Left ventricle myocardium inferior (tissue), 1 donor: Measurements from ENCODE around the gene MAGEA11. TPM values are rescaled to one million over a fixed set of nuclear protein-coding genes. Genes with fewer than 3 reads are reported as not detected.
"Not testable (repeated sequence)": the region's sequence is repeated elsewhere in the genome, so short reads cannot be mapped to it uniquely, and the experiment has no call there.

Experiments used
- DNase-seq: peaks from one replicate; pipeline ENCODE4 v3.0.0-alpha.2; 2020
- H3K27ac ChIP-seq: fragments of 200-600 bp; replicated peaks from 2 replicates; pipeline ENCODE4 v1.8.0; 2021
- H3K27me3 ChIP-seq: fragments of 200-600 bp; 2 replicates; pipeline ENCODE4 v1.8.0; 2021; ENCODE audit warnings: low read depth
- H3K36me3 ChIP-seq: fragments of 200-600 bp; 2 replicates; pipeline ENCODE4 v1.8.0; 2021
- H3K4me1 ChIP-seq: fragments of 200-600 bp; 2 replicates; pipeline ENCODE4 v1.8.0; 2021
- H3K4me3 ChIP-seq: fragments of 200-600 bp; 2 replicates; pipeline ENCODE4 v1.8.0; 2021; ENCODE audit warnings: mild to moderate bottlenecking, moderate library complexity
- H3K9me3 ChIP-seq: fragments of 200-600 bp; replicated peaks from 2 replicates; pipeline ENCODE4 v1.8.0; 2021
- intact Hi-C: fragments of 100-400 bp; cut with micrococcal nuclease; formaldehyde crosslinking; loops from one replicate; pipeline ENCODE4 v1.11.0; 2022
- total RNA-seq: library from RNA; stranded (reverse); fragmentation: NEBNext Ultra II Directional; extraction: Animal tissue kit (Norgen Biotek cat#: 25700); gene quantifications from one replicate; pipeline ENCODE4 v1.2.1, GENCODE V29; 2021
- TF ChIP-seq, protein P1 (sequence below): fragments of 200-600 bp; IDR thresholded peaks from 2 replicates; pipeline ENCODE4 v1.8.0; 2021; ENCODE audit warnings: antibody characterized with exemption, mild to moderate bottlenecking, borderline replicate concordance
- donor health status: DM: no; HTN: yes; CAD: no; lungs with severe emphysema.

Gene MAGEA11
- total RNA-seq, 1 donor from 2014 or later = not detected

DNA sequence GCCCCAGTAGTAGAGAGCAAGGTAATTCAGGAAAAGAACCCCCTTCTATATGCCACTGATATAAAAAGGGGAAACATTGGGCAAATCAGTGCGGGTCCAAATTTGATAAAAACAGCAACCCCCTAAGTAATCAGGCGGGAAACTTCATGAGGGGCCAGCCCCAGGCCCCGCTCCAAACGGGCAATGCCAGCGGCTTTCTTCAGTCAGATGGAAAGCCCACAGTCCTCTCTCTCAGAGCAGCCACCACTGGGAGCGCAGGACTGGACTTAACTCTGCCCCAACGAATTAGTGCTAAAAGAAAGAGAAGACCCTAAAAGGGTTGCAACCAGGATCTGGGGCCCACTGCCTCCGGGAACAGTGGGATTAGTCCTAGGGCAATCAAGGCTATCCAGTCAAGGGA, 9.9 kb downstream of the MAGEA11 start:
- no peaks in the 10 kb centered on the region for H3K9me3 ChIP-seq
- intact Hi-C loops = no loop called here
- no peaks in the 10 kb centered on the region for H3K27me3 ChIP-seq
- H3K27ac ChIP-seq = no peak overlapping the region
- H3K4me1 ChIP-seq = no peaks in the 10 kb centered on the region
- TF ChIP-seq, protein P1, sequence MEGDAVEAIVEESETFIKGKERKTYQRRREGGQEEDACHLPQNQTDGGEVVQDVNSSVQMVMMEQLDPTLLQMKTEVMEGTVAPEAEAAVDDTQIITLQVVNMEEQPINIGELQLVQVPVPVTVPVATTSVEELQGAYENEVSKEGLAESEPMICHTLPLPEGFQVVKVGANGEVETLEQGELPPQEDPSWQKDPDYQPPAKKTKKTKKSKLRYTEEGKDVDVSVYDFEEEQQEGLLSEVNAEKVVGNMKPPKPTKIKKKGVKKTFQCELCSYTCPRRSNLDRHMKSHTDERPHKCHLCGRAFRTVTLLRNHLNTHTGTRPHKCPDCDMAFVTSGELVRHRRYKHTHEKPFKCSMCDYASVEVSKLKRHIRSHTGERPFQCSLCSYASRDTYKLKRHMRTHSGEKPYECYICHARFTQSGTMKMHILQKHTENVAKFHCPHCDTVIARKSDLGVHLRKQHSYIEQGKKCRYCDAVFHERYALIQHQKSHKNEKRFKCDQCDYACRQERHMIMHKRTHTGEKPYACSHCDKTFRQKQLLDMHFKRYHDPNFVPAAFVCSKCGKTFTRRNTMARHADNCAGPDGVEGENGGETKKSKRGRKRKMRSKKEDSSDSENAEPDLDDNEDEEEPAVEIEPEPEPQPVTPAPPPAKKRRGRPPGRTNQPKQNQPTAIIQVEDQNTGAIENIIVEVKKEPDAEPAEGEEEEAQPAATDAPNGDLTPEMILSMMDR = no peak
- DNase-seq = no peak
- H3K4me3 ChIP-seq = no peak overlapping the region
- no peaks in the 10 kb centered on the region for H3K36me3 ChIP-seq

DNA sequence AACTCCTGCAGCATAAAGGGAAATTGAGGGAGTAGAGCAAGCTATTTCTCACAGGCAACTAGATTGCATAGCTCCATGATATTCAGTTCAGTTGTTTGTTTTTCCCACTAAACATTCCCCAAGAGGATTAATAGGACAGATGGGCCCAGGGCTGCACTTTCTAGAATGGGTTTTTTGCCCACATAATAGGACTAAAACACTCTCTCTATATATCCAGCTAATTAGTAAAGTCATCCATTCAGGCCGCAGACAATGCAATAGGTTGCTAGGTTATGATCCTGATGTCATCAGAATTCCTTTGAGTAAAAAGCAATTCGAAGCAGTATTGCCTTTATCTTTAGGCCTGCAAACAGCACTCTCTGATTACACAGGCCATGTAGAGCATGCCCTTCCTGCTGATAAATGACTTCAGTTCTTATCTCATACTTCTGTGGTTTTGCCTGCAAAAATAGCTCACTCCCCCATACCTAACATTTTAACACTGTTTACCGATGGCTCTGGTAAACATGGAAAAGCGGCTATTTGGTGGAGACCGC, 11.8 kb downstream of the MAGEA11 start:
- intact Hi-C loops, H3K36me3 ChIP-seq, H3K4me1 ChIP-seq, H3K9me3 ChIP-seq, H3K27me3 ChIP-seq, H3K27ac ChIP-seq, DNase-seq, H3K4me3 ChIP-seq: not testable (repeated sequence)

DNA sequence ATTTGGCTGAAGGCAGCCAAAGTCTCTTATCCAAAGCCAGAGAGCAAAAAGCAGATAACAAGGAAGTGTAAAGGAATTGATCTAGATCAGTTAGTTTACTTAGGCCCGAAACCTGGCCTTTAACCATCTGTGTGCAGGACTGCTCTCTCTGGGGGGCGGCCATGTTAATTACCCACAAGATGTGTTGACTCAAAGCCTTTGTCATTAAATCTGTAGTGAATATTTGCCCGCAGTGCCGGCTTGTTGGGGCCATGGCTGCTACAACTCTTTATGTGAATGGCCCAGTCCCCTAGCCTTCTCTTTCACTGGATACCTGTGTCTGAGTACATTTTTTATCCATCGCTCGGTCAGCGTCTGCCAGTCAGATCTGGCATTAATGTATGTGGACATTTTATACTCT, 15.4 kb downstream of the MAGEA11 start:
- H3K36me3 ChIP-seq = not testable (repeated sequence)

DNA sequence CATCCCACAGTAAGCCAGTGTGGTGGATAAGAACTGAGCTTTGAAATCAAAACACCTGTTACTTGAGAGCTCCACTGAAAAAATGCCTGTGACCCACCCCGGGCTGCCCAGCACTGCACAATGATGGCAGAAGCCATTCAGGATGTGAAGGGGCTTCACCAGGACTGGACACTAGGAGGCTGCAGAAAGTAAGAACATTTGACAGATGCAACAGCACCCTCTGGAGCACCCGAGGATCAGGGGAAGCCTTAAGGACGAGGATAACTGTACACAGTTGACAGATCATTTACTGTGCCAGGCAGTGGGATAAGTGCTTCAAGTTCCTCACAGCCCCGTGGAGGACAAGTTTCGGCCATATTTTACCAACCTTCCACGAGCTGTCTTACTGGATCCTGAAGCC, 30.4 kb downstream of the MAGEA11 start:
- H3K4me1 ChIP-seq, H3K4me3 ChIP-seq, H3K27ac ChIP-seq, H3K27me3 ChIP-seq, intact Hi-C loops, H3K9me3 ChIP-seq, DNase-seq, H3K36me3 ChIP-seq: not testable (repeated sequence)

More for the DNA sequence above, 15.4 kb downstream of the MAGEA11 start:
- DNase-seq, H3K4me3 ChIP-seq, H3K9me3 ChIP-seq, H3K27ac ChIP-seq, H3K4me1 ChIP-seq, intact Hi-C loops, H3K27me3 ChIP-seq: not testable (repeated sequence)

DNA sequence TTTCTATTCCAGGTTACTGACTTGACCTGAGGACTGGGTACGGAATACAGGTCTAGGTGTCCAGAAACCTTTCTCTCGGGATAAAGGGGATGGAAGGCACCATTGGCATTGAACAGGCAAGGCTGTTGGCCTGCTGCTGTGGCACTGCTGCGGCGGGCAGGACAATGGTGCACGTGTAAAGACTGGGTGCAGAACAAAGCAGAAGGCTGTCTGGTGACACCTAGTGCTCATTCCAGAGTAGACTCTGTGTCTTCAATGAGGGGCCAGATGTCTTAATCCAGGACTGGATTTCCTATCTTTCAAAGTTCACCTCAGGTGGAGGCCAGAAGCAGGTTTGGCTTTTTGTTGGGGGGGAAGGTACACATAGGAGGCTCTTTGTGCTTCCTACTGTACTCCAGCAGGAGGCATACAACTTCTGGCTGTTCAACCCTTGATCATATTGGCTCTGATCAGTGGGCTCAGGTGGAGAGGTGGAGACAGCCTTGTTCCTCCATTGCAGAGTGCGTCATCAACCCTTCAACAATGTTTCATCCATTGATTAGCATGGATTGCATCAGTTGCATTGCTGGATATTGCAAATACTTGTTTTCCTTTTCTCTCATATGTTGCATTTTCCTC, 34.6 kb downstream of the MAGEA11 start:
- H3K4me1 ChIP-seq, H3K27ac ChIP-seq, DNase-seq, H3K9me3 ChIP-seq, intact Hi-C loops, H3K27me3 ChIP-seq, H3K4me3 ChIP-seq, H3K36me3 ChIP-seq: not testable (repeated sequence)

DNA sequence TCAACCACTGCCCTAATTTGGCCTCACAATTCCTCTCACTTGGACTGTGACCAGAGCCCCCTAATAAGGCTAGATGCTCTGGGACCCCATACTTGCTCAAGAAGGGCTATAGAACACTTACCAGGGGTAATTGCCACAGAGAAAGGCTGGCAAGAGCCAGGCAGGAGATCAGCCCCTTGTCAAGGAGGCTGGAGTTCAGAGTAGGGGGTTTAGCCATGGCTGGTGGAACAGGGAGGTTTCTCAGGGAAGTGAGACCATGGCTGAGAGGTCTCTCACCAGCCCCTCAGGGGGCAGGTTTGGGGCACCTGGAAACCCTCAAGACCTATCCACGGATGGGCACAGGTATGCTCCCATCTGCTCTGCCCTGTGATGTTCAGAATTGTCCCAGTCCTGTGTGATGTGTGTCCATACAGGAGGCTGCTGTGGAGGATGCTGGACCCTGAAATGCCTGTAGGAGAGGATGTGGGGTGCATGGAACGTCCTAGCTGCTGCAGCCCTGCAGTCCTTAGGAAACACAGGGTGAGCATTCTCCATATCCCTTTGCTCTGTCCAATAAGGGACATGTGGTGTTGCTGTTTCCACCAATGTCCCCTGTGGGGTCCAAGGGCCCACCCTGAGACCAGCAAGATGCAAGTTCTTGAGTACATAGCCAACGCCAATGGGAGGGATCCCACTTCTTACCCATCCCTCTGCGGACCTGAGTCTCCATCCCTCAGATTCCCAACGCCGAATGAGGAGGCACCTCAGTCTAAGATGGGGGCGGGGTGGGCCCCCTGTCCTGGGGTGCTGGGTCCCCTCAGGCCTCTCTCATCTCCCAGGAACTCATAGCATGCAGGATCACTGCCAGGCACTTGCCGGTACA, 45.6 kb downstream of the MAGEA11 start:
- no peak overlapping the region for H3K27ac ChIP-seq
- no peaks in the 10 kb centered on the region for H3K27me3 ChIP-seq
- H3K4me3 ChIP-seq = no peak overlapping the region
- H3K36me3 ChIP-seq = no peaks in the 10 kb centered on the region
- H3K4me1 ChIP-seq = no peaks in the 10 kb centered on the region
- no peak for DNase-seq
- no peaks in the 10 kb centered on the region for H3K9me3 ChIP-seq
- intact Hi-C loops = no loop called here
- TF ChIP-seq, protein P1 = no peak

DNA sequence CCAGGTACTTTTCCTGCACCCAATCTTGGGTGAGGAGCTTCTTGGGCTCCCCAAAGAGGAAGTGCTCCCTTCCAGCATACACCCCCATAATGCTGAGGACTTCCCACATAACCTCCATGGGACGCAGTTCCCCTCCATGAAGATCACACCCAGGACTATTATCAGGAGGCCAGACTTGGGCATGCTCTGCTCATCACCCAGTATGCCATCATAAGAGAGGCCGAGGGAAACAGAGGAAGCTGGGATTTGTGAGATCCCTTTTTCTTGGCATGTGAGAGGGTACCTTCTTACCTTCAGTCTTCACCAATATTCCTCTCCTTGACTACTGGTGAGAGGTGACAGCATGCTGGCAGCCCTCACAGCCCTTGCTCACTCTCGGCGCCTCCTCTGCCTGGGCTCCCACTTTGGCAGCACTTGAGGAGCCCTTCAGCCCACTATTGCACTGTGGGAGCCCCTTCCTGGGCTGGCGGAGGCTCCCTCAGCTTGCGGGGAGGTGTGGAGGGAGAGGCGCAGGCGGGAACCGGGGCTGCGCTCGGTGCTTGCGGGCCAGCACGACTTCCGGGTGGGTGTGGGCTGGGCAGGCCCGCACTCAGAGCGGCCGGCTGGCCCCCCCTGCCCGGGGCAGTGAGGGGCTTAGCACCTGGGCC, 46.3 kb downstream of the MAGEA11 start:
- TF ChIP-seq, protein P1 = no peak
- Histone ChIP-seq H3K4me1 (no peaks in the 10 kb centered on the region), H3K9me3 (no peaks in the 10 kb centered on the region), H3K27ac (no peak overlapping the region), H3K36me3 (no peaks in the 10 kb centered on the region), H3K4me3 (no peak overlapping the region), H3K27me3 (no peaks in the 10 kb centered on the region)
- intact Hi-C loops = no loop called here
- DNase-seq = no peak

DNA sequence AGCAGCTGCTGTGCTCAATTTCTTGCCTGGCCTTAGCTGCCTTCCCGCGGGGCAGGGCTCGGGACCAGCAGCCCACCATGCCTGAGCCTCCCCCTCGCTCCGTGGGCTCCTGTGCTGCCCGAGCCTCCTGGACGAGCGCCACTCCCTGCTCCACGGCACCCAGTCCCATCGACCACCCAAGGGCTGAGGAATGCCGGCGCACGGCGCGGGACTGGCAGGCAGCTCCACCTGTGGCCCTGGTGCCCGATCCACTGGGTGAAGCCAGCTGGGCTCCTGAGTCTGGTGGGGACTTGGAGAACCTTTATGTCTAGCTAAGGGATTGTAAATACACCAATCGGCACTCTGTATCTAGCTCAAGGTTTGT, 46.8 kb downstream of the MAGEA11 start:
- H3K4me1 ChIP-seq, H3K27ac ChIP-seq, intact Hi-C loops, H3K9me3 ChIP-seq, H3K36me3 ChIP-seq, H3K27me3 ChIP-seq, DNase-seq, H3K4me3 ChIP-seq: not testable (repeated sequence)
